ENCODE data around the gene CRACR2B.

Gene CRACR2B

DNA sequence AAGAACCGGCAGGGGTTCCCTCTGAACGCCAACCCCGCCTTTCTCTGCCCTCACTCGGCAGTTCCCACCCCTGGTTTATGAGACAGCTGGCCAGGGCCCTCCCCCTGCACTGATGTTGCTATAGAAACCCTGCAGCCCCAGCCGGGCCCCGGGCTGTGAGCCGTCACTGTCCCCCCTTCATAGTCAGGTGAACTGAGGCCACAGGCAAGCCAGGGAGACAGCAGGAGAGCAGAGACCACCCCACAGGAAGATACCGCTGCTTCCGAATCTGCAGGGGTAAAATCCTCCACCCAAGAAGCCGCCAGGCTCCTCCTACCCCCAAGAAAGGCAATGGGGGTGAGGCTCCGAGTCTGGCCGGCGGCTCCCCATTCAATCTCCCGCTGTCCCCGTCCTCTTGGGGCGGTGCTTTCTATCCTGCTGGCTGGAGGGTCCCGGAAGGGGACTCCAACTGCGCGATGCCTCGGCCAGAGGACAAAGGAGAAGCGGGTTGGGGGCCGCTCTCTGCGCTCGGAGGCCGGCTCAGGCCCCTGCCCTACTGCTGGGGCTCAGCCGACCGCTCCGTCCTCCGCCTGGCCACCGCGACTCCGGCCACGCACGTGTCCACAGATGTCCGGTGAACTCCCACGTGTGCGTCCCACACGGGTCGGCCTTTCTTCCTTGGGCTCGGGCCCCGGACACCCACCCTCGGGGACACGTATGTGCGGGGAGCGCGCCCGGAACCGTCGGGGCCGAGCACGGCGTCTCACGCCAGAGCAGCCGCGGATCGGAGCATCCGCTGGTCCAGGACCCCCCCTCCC lies 30.2 kb upstream of the CRACR2B start:
- DNase-seq: peak; percentile 95

DNA sequence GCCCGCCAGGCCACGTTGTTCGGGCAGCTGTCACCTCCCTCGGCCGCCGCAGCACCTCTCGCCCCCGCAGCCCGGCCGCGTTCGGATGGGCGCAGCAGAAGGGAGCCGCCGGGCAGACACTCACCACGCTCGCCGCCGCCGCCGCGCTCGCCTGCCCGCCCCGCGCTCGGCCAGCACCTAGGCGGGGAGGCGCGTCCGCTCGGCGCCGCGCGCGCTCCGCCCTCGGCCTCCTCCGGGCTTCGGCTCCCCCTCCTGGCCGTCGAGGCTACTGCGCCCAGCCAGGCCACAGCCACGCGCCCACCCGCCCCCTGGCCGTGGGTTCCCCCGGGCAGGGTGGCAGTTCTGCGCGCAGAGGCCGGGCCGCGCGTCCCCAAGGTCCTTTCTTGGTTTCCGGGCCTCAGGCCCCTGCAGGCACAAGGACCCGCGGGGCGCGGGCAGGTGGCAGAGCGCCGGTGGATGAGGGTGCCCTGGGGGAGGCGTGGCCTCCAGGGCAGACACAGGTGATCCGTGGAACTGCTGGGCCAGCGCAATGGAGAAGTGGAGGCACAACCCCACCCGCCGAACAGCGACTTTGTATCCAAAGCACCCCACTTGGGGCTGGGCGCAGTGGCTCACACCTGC lies 29.5 kb upstream of the CRACR2B start, which contains the start of gene SLC25A22:
TSS of gene SLC25A22 (minus strand) at position 189 of the 621 bp plus-strand sequence. CDS start 3,275 bp downstream, outside the sequence.
- TF ChIP-seq, protein P1, sequence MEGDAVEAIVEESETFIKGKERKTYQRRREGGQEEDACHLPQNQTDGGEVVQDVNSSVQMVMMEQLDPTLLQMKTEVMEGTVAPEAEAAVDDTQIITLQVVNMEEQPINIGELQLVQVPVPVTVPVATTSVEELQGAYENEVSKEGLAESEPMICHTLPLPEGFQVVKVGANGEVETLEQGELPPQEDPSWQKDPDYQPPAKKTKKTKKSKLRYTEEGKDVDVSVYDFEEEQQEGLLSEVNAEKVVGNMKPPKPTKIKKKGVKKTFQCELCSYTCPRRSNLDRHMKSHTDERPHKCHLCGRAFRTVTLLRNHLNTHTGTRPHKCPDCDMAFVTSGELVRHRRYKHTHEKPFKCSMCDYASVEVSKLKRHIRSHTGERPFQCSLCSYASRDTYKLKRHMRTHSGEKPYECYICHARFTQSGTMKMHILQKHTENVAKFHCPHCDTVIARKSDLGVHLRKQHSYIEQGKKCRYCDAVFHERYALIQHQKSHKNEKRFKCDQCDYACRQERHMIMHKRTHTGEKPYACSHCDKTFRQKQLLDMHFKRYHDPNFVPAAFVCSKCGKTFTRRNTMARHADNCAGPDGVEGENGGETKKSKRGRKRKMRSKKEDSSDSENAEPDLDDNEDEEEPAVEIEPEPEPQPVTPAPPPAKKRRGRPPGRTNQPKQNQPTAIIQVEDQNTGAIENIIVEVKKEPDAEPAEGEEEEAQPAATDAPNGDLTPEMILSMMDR (IDR thresholded peaks at IDR 0.05; ENCODE audit: low read depth, low read length): peak; percentile 87
- DNase-seq: peak; percentile 76
- Histone ChIP-seq H3K36me3 (peaks cover 56% of the 10 kb centered on the region), H3K4me3 (ENCODE audit: low read depth, low read length) (peak within 1 kb of the TSS; percentile 68), H3K27ac (peak within 1 kb of the TSS; percentile 97), H3K27me3 (ENCODE audit: insufficient read depth, low read depth, severe bottlenecking) (no peaks in the 10 kb centered on the region), H3K9me3 (ENCODE audit: severe bottlenecking) (no peaks in the 10 kb centered on the region)

More for the DNA sequence above, 30.2 kb upstream of the CRACR2B start:
- peaks cover 54% of the 10 kb centered on the region for H3K36me3 ChIP-seq
- H3K27me3 ChIP-seq (ENCODE audit: insufficient read depth, low read depth, severe bottlenecking): no peaks in the 10 kb centered on the region
- TF ChIP-seq, protein P1 (IDR thresholded peaks at IDR 0.05; ENCODE audit: low read depth, low read length): no peak
- no peaks in the 10 kb centered on the region for H3K9me3 ChIP-seq (ENCODE audit: severe bottlenecking)
- peak overlapping the region; percentile 97 for H3K27ac ChIP-seq
- peak overlapping the region; percentile 68 for H3K4me3 ChIP-seq (ENCODE audit: low read depth, low read length)

DNA sequence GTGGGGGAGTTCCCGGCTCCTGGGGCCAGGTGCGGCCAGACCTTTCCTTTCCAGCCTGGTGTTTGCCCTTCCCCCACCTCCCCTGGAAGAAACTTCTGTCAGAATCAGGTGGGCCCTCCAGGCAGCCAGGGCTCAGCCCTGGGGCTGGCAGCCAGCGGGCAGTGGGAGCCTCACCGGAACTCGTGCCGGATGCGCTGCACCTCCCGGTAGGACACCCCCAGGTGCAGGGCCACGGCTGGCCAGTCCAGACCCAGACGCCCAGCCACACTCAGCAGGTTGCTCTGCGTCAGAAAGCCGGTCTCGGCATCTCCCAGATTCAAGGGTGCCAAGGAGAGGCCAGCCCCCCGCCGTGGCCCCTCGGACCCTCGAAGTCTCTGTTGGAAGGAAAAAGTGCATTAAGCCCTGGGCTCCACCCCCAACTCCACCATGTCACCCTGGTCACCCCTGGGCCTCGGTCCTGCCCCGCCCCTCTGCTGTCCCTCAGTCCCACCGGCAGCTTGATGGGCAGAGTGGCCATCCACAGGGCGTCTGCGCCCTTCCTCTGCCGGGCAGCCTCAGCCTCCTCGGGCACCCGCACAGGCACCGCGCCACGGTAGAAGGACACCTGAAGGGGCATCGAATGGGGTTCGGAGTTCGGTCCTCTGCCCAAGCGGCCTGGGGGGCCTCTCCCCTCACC lies 27.9 kb upstream of the CRACR2B start:
- Histone ChIP-seq H3K36me3 (peaks cover 54% of the 10 kb centered on the region), H3K27ac (no peak overlapping the region), H3K27me3 (ENCODE audit: insufficient read depth, low read depth, severe bottlenecking) (no peaks in the 10 kb centered on the region), H3K9me3 (ENCODE audit: severe bottlenecking) (no peaks in the 10 kb centered on the region), H3K4me3 (ENCODE audit: low read depth, low read length) (no peak overlapping the region)
- no peak for DNase-seq
- TF ChIP-seq, protein P1 (IDR thresholded peaks at IDR 0.05; ENCODE audit: low read depth, low read length): no peak

- H3K4me3 ChIP-seq (ENCODE audit: low read depth, low read length): no peak overlapping the region
- no peak for DNase-seq
- TF ChIP-seq, protein P1 (IDR thresholded peaks at IDR 0.05; ENCODE audit: low read depth, low read length): no peak
- H3K27ac ChIP-seq: no peak overlapping the region
- H3K36me3 ChIP-seq: peaks cover 54% of the 10 kb centered on the region
- no peaks in the 10 kb centered on the region for H3K9me3 ChIP-seq (ENCODE audit: severe bottlenecking)
- H3K27me3 ChIP-seq (ENCODE audit: insufficient read depth, low read depth, severe bottlenecking): no peaks in the 10 kb centered on the region
Observed at GRCh38 chr11:800473-800872, 27.2 kb upstream of the CRACR2B start.

DNA sequence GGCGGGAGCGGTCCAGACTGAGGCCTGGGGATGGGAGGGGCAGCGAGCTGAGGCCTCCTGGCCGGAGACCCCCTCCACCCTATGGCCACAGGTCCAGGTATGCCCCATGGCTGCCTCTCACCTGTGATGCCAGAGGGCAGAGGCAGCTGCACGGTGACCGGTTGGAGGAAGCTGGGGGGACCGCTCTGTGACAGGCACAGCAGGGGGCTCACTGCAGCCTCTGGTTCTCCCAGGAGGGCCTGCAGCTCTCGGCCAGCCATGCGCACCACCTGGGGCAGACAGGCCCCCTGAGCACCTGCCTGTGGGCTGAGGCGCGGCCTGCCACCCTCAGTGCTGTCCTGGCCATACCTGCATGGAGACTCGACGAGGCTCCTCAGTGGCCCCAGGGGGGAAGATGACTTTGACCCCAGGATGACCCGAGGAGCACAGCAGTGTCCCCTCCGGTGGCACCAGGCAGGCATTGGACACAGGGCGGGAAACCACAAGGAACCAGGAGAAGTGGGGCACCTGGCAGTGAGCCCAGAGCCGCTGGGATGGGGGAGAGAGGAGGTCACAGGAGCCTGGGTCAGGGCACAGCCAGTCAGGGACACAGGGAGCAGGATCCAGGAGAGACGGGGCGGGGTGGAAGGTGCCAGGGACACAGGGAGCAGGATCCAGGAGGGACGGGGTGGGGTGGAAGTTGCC lies 26.5 kb upstream of the CRACR2B start:
- H3K27ac ChIP-seq: no peak overlapping the region
- H3K9me3 ChIP-seq (ENCODE audit: severe bottlenecking): no peaks in the 10 kb centered on the region
- H3K4me3 ChIP-seq (ENCODE audit: low read depth, low read length): no peak overlapping the region
- no peaks in the 10 kb centered on the region for H3K27me3 ChIP-seq (ENCODE audit: insufficient read depth, low read depth, severe bottlenecking)
- H3K36me3 ChIP-seq: peaks cover 54% of the 10 kb centered on the region
- no peak for DNase-seq
- TF ChIP-seq, protein P1 (IDR thresholded peaks at IDR 0.05; ENCODE audit: low read depth, low read length): no peak

Data from WERI-Rb-1 (cell line).